Neural crest cell (in vitro differentiated cells): ENCODE data around the gene PATJ. TPM values are rescaled to one million over a fixed set of nuclear protein-coding genes. Genes with fewer than 3 reads are reported as not detected.

Source experiments
- DNase-seq: peaks from one replicate; pipeline ENCODE4 v3.0.0; 2021; ENCODE audit warnings: low read depth, mixed read lengths, low spot score
- H3K27ac Mint-ChIP-seq: one replicate; pipeline ENCODE4 v1.8.0; 2021; ENCODE audit warnings: mild to moderate bottlenecking, mixed read lengths; ENCODE audit not compliant: unreplicated experiment
- H3K27me3 Mint-ChIP-seq: 2 replicates; pipeline ENCODE4 v1.8.0; 2021; ENCODE audit warnings: low read depth, mild to moderate bottlenecking, mixed read lengths
- H3K36me3 Mint-ChIP-seq: 2 replicates; pipeline ENCODE4 v1.8.0; 2021; ENCODE audit warnings: low read depth, mild to moderate bottlenecking, mixed read lengths
- H3K4me1 Mint-ChIP-seq: 2 replicates; pipeline ENCODE4 v1.8.0; 2021; ENCODE audit warnings: mixed read lengths
- H3K4me3 Mint-ChIP-seq: one replicate; pipeline ENCODE4 v1.8.0; 2021; ENCODE audit warnings: mild to moderate bottlenecking, mixed read lengths
- H3K9me3 Mint-ChIP-seq: 2 replicates; pipeline ENCODE4 v1.8.0; 2021; ENCODE audit warnings: mixed read lengths
- CTCF ChIP-seq: fragments of 200-600 bp; sonication (generic); conservative IDR thresholded peaks from 2 replicates; pipeline ENCODE4 v1.5.0; 2021; ENCODE audit warnings: antibody characterized with exemption, mild to moderate bottlenecking
- total RNA-seq: library from RNA; stranded (reverse); gene quantifications from 2 replicates; pipeline ENCODE4 v1.2.1, GENCODE V29; 2021

PATJ gene
- total RNA-seq, 1 donor from 2014 or later = 3.9 TPM

DNA sequence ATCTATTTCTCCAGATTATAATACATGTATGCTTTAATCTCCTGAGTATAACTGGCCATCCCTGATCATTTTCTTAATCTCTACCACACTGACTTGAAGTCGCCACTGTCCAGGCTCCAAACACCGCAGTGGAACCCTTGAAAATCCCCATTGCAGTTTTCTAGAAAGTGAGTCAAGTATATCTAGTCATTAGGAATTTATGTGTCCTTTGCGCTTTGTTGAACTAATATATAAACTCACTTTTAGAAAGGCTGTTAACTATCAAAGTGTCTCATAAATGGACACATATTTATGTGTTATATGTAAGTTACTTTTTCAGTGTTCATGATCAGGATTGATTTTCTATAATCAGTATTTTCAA lies 211.5 kb downstream of the PATJ start:
- no peaks in the 10 kb centered on the region for H3K9me3 Mint-ChIP-seq
- no peak overlapping the region for H3K27ac Mint-ChIP-seq
- peaks cover 27% of the 10 kb centered on the region for H3K4me1 Mint-ChIP-seq
- DNase-seq = no peak
- H3K36me3 Mint-ChIP-seq = no peaks in the 10 kb centered on the region
- no peaks in the 10 kb centered on the region for H3K27me3 Mint-ChIP-seq
- no peak for TF ChIP-seq CTCF
- no peak overlapping the region for H3K4me3 Mint-ChIP-seq

DNA sequence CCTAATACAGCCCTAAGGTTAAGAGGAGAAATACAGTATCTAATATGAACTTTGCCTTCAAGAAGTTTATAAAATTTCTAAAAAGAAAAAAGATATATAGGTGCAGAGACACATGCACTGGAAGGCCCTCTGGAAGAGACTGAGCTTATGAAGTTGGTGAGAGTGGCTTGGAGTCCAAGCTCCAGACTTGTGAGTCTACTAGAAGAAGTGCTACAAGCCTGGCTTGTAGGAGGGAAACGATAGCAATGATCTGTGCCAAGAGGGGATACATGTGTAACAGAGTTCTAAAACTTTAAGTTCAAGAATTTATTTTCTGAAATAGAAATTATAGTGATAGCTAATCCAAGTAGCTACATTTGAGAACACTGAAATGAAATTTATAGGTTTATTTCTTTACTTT lies 213.0 kb downstream of the PATJ start:
- no peak overlapping the region for H3K27ac Mint-ChIP-seq
- H3K27me3 Mint-ChIP-seq = no peaks in the 10 kb centered on the region
- no peaks in the 10 kb centered on the region for H3K36me3 Mint-ChIP-seq
- H3K9me3 Mint-ChIP-seq = no peaks in the 10 kb centered on the region
- H3K4me1 Mint-ChIP-seq = peaks cover 27% of the 10 kb centered on the region
- no peak for DNase-seq
- H3K4me3 Mint-ChIP-seq = no peak overlapping the region
- TF ChIP-seq CTCF = no peak

GRCh38 chr1:61956016-61956645 lies 213.9 kb downstream of the PATJ start:
- no peaks in the 10 kb centered on the region for H3K27me3 Mint-ChIP-seq
- TF ChIP-seq CTCF = no peak
- no peak for DNase-seq
- peaks cover 27% of the 10 kb centered on the region for H3K4me1 Mint-ChIP-seq
- H3K27ac Mint-ChIP-seq = no peak overlapping the region
- H3K4me3 Mint-ChIP-seq = no peak overlapping the region
- no peaks in the 10 kb centered on the region for H3K9me3 Mint-ChIP-seq
- no peaks in the 10 kb centered on the region for H3K36me3 Mint-ChIP-seq

DNA sequence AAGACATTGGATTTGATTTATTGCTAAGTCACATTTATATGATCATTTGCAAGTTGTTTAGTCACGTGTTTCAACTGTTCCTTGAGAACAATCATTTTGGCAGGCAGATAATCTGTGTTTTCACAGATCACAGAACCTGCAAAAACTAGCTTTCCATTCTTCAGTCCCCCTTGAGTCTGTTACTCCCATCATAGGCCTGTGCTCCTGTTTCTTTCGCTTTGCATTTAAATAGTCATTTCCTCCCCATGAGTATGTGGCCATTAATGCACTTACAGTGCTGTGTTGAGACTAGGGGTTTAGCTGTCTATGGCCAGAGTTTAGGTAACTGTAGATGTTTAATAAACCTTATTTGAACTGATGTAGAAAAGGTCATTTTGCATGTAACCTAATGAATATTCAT lies 214.5 kb downstream of the PATJ start:
- no peak overlapping the region for H3K27ac Mint-ChIP-seq
- H3K36me3 Mint-ChIP-seq = no peaks in the 10 kb centered on the region
- H3K4me3 Mint-ChIP-seq = no peak overlapping the region
- no peak for DNase-seq
- no peaks in the 10 kb centered on the region for H3K27me3 Mint-ChIP-seq
- no peaks in the 10 kb centered on the region for H3K9me3 Mint-ChIP-seq
- TF ChIP-seq CTCF = no peak
- H3K4me1 Mint-ChIP-seq = peaks cover 22% of the 10 kb centered on the region

DNA sequence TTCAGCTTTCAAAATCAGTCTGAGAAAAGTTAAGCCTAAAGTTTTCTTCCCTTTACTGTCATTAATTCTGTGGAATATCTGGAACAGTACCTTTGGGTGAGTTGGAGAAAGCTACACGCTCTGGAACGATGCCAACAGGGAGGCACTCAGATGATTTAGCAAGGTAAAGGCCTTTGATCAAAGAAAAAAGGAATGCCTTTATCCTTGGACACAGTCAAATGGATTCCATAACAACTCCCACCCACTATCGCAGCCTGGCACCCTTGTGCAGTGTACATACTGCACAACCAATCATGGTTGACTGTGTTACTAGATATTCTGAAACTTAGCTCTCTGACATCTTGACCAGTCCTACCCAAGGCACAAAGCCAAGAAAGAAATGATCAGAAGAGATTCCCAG lies 218.7 kb downstream of the PATJ start:
- no peaks in the 10 kb centered on the region for H3K9me3 Mint-ChIP-seq
- H3K27ac Mint-ChIP-seq = no peak overlapping the region
- peaks cover 17% of the 10 kb centered on the region for H3K4me1 Mint-ChIP-seq
- no peak overlapping the region for H3K4me3 Mint-ChIP-seq
- H3K27me3 Mint-ChIP-seq = no peaks in the 10 kb centered on the region
- no peak for DNase-seq
- no peak for TF ChIP-seq CTCF
- H3K36me3 Mint-ChIP-seq = no peaks in the 10 kb centered on the region
